PFSK-1 (cell line): ENCODE data around the gene TMEM117.

Experiments used
- POLR2AphosphoS5 ChIP-seq: IDR thresholded peaks from 2 replicates; pipeline ENCODE4 v1.6.1; 2012; ENCODE audit warnings: low read depth, mild to moderate bottlenecking, control low read depth, low read length, moderate library complexity
- TAF1 ChIP-seq: IDR thresholded peaks from 2 replicates; pipeline ENCODE4 v1.6.1; 2012; ENCODE audit warnings: low read length, control low read depth, borderline replicate concordance; ENCODE audit not compliant: insufficient read depth

DNA sequence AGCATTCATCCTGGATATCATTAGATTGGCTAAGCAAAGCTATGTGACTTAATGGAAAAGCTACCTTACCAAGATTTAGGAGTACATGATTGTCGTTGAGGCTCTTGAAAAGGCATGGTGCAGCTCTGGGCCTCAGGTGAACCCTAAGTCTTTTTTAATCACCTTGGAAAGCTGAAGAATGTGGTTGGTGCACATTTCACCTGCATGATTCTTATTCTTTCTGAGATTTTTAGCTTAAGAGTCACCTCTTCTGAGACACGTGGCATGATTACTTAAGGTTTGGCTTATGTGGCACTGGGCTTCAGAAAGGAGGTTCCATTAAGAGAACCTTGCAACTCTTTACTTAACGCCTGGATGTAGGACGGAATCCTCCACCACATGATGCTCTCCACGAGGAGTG is 498.5 kb downstream of the TMEM117 start:
- TF ChIP-seq POLR2AphosphoS5 (no peak), TAF1 (no peak)
